ENCODE data around the gene CLCN7. TPM values are rescaled to one million over a fixed set of nuclear protein-coding genes. Genes with fewer than 3 reads are reported as not detected.

The CLCN7 gene
- total RNA-seq, 1 donor from 2014 or later, result 11.5 TPM

DNA sequence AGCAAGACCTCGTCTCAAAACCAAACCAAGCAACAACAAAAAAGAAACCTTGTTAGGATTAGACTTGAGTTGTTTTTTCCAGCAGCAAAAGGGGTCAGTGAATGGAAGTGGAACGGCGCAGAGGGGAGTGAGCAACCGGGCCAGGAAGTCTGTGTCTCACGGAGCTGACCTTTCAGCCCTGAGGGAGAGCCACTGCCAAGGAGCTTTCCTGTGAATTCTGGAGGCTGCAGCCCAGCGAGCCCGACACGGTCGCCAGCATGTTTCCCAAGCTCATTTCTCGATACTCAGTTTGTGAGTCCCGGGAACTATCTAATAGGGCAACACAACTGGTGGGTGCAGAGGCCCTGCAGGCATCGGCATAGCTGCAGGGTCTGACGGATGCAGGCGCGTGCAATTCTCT lies 37.9 kb upstream of the CLCN7 start:
- H3K36me3 ChIP-seq, result no peaks in the 10 kb centered on the region
- H3K27ac Mint-ChIP-seq, result peak overlapping the region; percentile 9

GRCh38 chr16:1511662-1512569 lies 37.1 kb upstream of the CLCN7 start:
- H3K27me3 ChIP-seq, result no peaks in the 10 kb centered on the region
- no peak for DNase-seq (ENCODE audit: low spot score)
- H3F3A ChIP-seq (ENCODE audit: low read depth), result peaks cover 5% of the 10 kb centered on the region
- no peak overlapping the region for H3K4me3 Mint-ChIP-seq
- H3K27me3 Mint-ChIP-seq (ENCODE audit: insufficient read depth, low read depth), result peaks cover 4% of the 10 kb centered on the region
- peaks cover 7% of the 10 kb centered on the region for H3K9me3 Mint-ChIP-seq
- H3K4me1 Mint-ChIP-seq, result no peaks in the 10 kb centered on the region
- H3K4me3 ChIP-seq, result no peak overlapping the region
- H3K4me2 ChIP-seq, result no peak overlapping the region
- no peak overlapping the region for H3K27ac Mint-ChIP-seq
- no peak overlapping the region for H3K27ac ChIP-seq
- H3K36me3 Mint-ChIP-seq, result peaks cover 23% of the 10 kb centered on the region
- H3K9ac ChIP-seq, result no peak overlapping the region
- H3K36me3 ChIP-seq, result no peaks in the 10 kb centered on the region
- H3K79me2 ChIP-seq (ENCODE audit: low read depth), result no peaks in the 10 kb centered on the region
- no peaks in the 10 kb centered on the region for H3K4me1 ChIP-seq
- no peaks in the 10 kb centered on the region for H4K20me1 ChIP-seq (ENCODE audit: low read depth)
- no peak overlapping the region for H2AFZ ChIP-seq (replicated peaks)
- no peaks in the 10 kb centered on the region for H3K9me3 ChIP-seq (ENCODE audit: low read depth)
- TF ChIP-seq EZH2 (IDR thresholded peaks at IDR 0.05), result no peak
- no peak for TF ChIP-seq CTCF (IDR thresholded peaks at IDR 0.05)
- no peak for TF ChIP-seq EZH2phosphoT487 (IDR thresholded peaks at IDR 0.05)

More for the DNA sequence above, 37.9 kb upstream of the CLCN7 start:
- peaks cover 5% of the 10 kb centered on the region for H3F3A ChIP-seq (ENCODE audit: low read depth)
- no peak overlapping the region for H3K4me3 ChIP-seq
- no peak overlapping the region for H3K9ac ChIP-seq
- no peaks in the 10 kb centered on the region for H3K4me1 ChIP-seq
- Mint-ChIP-seq H3K9me3 (peaks cover 7% of the 10 kb centered on the region), H3K4me3 (no peak overlapping the region), H3K27me3 (ENCODE audit: insufficient read depth, low read depth) (peaks cover 4% of the 10 kb centered on the region), H3K36me3 (peaks cover 23% of the 10 kb centered on the region), H3K4me1 (no peaks in the 10 kb centered on the region)
- no peak for DNase-seq (ENCODE audit: low spot score)
- TF ChIP-seq EZH2phosphoT487 (IDR thresholded peaks at IDR 0.05), result no peak
- no peak for TF ChIP-seq CTCF (IDR thresholded peaks at IDR 0.05)
- no peak for TF ChIP-seq EZH2 (IDR thresholded peaks at IDR 0.05)
- H3K27ac ChIP-seq, result peak overlapping the region; percentile 20
- H3K27me3 ChIP-seq, result no peaks in the 10 kb centered on the region
- no peaks in the 10 kb centered on the region for H3K9me3 ChIP-seq (ENCODE audit: low read depth)
- no peak overlapping the region for H2AFZ ChIP-seq (replicated peaks)
- H4K20me1 ChIP-seq (ENCODE audit: low read depth), result no peaks in the 10 kb centered on the region
- no peaks in the 10 kb centered on the region for H3K79me2 ChIP-seq (ENCODE audit: low read depth)
- no peak overlapping the region for H3K4me2 ChIP-seq

DNA sequence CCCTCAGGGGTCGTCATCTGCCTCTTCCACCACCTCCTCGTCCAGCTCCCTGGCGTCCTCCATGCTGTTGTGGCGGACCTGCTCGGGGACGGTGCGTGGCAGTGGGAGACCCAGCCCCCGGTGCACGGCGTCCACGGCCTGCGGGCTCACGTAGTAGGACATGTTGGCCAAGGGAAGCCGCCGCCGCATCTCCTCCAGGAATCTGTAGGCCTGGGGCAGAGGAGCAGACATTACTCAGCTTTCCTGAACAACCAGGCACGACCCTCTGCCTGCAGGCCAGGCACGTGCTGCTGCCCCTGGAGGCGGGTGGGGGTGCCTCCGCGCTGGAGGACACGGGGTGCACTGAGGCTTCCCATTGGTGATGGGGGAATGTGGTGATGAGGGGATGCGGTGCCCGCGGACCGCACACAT lies 36.1 kb upstream of the CLCN7 start:
- no peaks in the 10 kb centered on the region for H3K4me1 Mint-ChIP-seq
- peaks cover 3% of the 10 kb centered on the region for H3K27me3 Mint-ChIP-seq (ENCODE audit: insufficient read depth, low read depth)

More for the DNA sequence above, 36.1 kb upstream of the CLCN7 start:
- Mint-ChIP-seq H3K9me3 (peaks cover 7% of the 10 kb centered on the region), H3K36me3 (peaks cover 18% of the 10 kb centered on the region), H3K27ac (no peak overlapping the region), H3K4me3 (no peak overlapping the region)
- Histone ChIP-seq H2AFZ (replicated peaks) (no peak overlapping the region), H3K4me3 (no peak overlapping the region), H3K9me3 (ENCODE audit: low read depth) (no peaks in the 10 kb centered on the region), H4K20me1 (ENCODE audit: low read depth) (no peaks in the 10 kb centered on the region), H3K27ac (no peak overlapping the region), H3K79me2 (ENCODE audit: low read depth) (no peaks in the 10 kb centered on the region), H3K9ac (no peak overlapping the region), H3F3A (ENCODE audit: low read depth) (peaks cover 5% of the 10 kb centered on the region), H3K27me3 (no peaks in the 10 kb centered on the region), H3K4me2 (no peak overlapping the region), H3K36me3 (no peaks in the 10 kb centered on the region), H3K4me1 (no peaks in the 10 kb centered on the region)
- no peak for DNase-seq (ENCODE audit: low spot score)
- TF ChIP-seq EZH2phosphoT487 (IDR thresholded peaks at IDR 0.05) (no peak), CTCF (IDR thresholded peaks at IDR 0.05) (no peak), EZH2 (IDR thresholded peaks at IDR 0.05) (no peak)

All from neural progenitor cell (in vitro differentiated cells).